Endodermal cell (in vitro differentiated cells): ENCODE data around the gene CDCA3. TPM values are rescaled to one million over a fixed set of nuclear protein-coding genes. Genes with fewer than 3 reads are reported as not detected.
"Not testable (repeated sequence)": the region's sequence is repeated elsewhere in the genome, so short reads cannot be mapped to it uniquely, and the experiment has no call there.

Experiments
- DNase-seq: peaks from one replicate; pipeline ENCODE4 v3.0.0-alpha.2; 2017
- H3K27ac ChIP-seq: 2 replicates; pipeline ENCODE4 v1.5.1; 2013; ENCODE audit warnings: mild to moderate bottlenecking, low read depth, low read length, moderate library complexity
- H3K27me3 ChIP-seq: 2 replicates; pipeline ENCODE4 v1.6.1; 2013; ENCODE audit warnings: mild to moderate bottlenecking, low read length, moderate library complexity; ENCODE audit not compliant: insufficient read depth, control insufficient read depth, poor library complexity, severe bottlenecking
- H3K36me3 ChIP-seq: 2 replicates; pipeline ENCODE4 v1.7.0; 2013; ENCODE audit warnings: mild to moderate bottlenecking, low read length, moderate library complexity; ENCODE audit not compliant: control insufficient read depth, insufficient read depth
- H3K4me1 ChIP-seq: one replicate; pipeline ENCODE4 v1.7.0; 2013; ENCODE audit warnings: low read length; ENCODE audit not compliant: control insufficient read depth, insufficient read depth
- H3K4me3 ChIP-seq: 2 replicates; pipeline ENCODE4 v1.5.1; 2013; ENCODE audit warnings: mild to moderate bottlenecking, low read length, moderate library complexity
- H3K9ac ChIP-seq: 2 replicates; pipeline ENCODE4 v1.6.1; 2013; ENCODE audit warnings: mild to moderate bottlenecking, low read length, moderate library complexity; ENCODE audit not compliant: poor library complexity, severe bottlenecking; ENCODE audit errors: extremely low read depth
- H3K9me3 ChIP-seq: 2 replicates; pipeline ENCODE4 v1.6.1; 2013; ENCODE audit warnings: mild to moderate bottlenecking, low read length, moderate library complexity; ENCODE audit not compliant: control insufficient read depth
- H3K27ac Mint-ChIP-seq: 2 replicates; pipeline ENCODE4 v1.8.0; 2020; ENCODE audit warnings: mixed read lengths
- H3K27me3 Mint-ChIP-seq: 2 replicates; pipeline ENCODE4 v1.8.0; 2021; ENCODE audit warnings: mild to moderate bottlenecking, mixed read lengths; ENCODE audit not compliant: insufficient read depth
- H3K36me3 Mint-ChIP-seq: 2 replicates; pipeline ENCODE4 v1.8.0; 2020; ENCODE audit warnings: low read depth, mixed read lengths
- H3K4me1 Mint-ChIP-seq: 2 replicates; pipeline ENCODE4 v1.8.0; 2020; ENCODE audit warnings: mixed read lengths
- H3K4me3 Mint-ChIP-seq: 2 replicates; pipeline ENCODE4 v1.8.0; 2020; ENCODE audit warnings: mild to moderate bottlenecking, moderate library complexity, mixed read lengths
- H3K9me3 Mint-ChIP-seq: 2 replicates; pipeline ENCODE4 v1.8.0; 2020; ENCODE audit warnings: mild to moderate bottlenecking, mixed read lengths
- CTCF ChIP-seq: fragments of 200-600 bp; sonication (generic); conservative IDR thresholded peaks from 2 replicates; pipeline ENCODE4 v1.5.0; 2021; ENCODE audit warnings: antibody characterized with exemption, mild to moderate bottlenecking
- WGBS, 2 experiments: methylation state at CpG; one replicate each; pipeline versions ENCODE4 v1.1.5 to v1.1.7; 2013; ENCODE audit warnings: missing lambda C conversion rate in 2 of 2, mixed read lengths in 1 of 2; ENCODE audit not compliant: insufficient coverage in 1 of 2, insufficient read length in 1 of 2; 5-methylcytosine and 5-hydroxymethylcytosine counted together
- total RNA-seq, 2 donors: library from RNA; stranded (reverse); fragmentation: NEBNext Ultra II Directional in 1 of 2; extraction: Animal tissue kit (Norgen Biotek cat#: 25700) in 1 of 2; gene quantifications; 2 replicates in 1 of 2; 3 replicates in 1 of 2; pipeline ENCODE4 v1.2.1, GENCODE V29; 2021

Gene CDCA3
- total RNA-seq, 2 donors from 2014 or later: 53.1 to 63.9 TPM

GRCh38 chr12:6896846-6897435, 45.9 kb upstream of the CDCA3 start:
- Mint-ChIP-seq H3K4me1 (no peaks in the 10 kb centered on the region), H3K4me3 (no peak overlapping the region), H3K27me3 (peaks cover 6% of the 10 kb centered on the region), H3K36me3 (no peaks in the 10 kb centered on the region), H3K27ac (no peak overlapping the region), H3K9me3 (no peaks in the 10 kb centered on the region)
- Histone ChIP-seq H3K4me3 (no peak overlapping the region), H3K9ac (no peak overlapping the region), H3K4me1 (no peaks in the 10 kb centered on the region), H3K27me3 (no peaks in the 10 kb centered on the region), H3K27ac (no peak overlapping the region), H3K36me3 (no peaks in the 10 kb centered on the region), H3K9me3 (no peaks in the 10 kb centered on the region)
- 74 to 88% methylated on average over 4 to 6 of the region's 6 CpGs for WGBS, 2 experiments
- TF ChIP-seq CTCF: no peak
- no peak for DNase-seq

GRCh38 chr12:6894321-6894720, 43.2 kb upstream of the CDCA3 start:
- H3K9me3 Mint-ChIP-seq: peaks cover 10% of the 10 kb centered on the region
- WGBS, 2 experiments: 94 to 100% methylated on average over 1 to 3 of the region's 3 CpGs
- H3K4me3 Mint-ChIP-seq: no peak overlapping the region
- no peaks in the 10 kb centered on the region for H3K9me3 ChIP-seq
- H3K27ac ChIP-seq: no peak overlapping the region
- peaks cover 6% of the 10 kb centered on the region for H3K27me3 Mint-ChIP-seq
- no peaks in the 10 kb centered on the region for H3K27me3 ChIP-seq
- peaks cover 4% of the 10 kb centered on the region for H3K4me1 ChIP-seq
- H3K36me3 Mint-ChIP-seq: peaks cover 11% of the 10 kb centered on the region
- no peaks in the 10 kb centered on the region for H3K36me3 ChIP-seq
- TF ChIP-seq CTCF: no peak
- H3K9ac ChIP-seq: no peak overlapping the region
- H3K4me1 Mint-ChIP-seq: peaks cover 13% of the 10 kb centered on the region
- H3K27ac Mint-ChIP-seq: no peak overlapping the region
- no peak for DNase-seq
- no peak overlapping the region for H3K4me3 ChIP-seq

GRCh38 chr12:6892683-6893082, 41.6 kb upstream of the CDCA3 start:
- 94 to 100% methylated on average over 3 of the region's 3 CpGs for WGBS, 2 experiments
- H3K27me3 Mint-ChIP-seq, H3K27me3 ChIP-seq, H3K4me3 Mint-ChIP-seq, H3K36me3 ChIP-seq, H3K9me3 ChIP-seq, H3K27ac ChIP-seq, H3K9ac ChIP-seq, H3K27ac Mint-ChIP-seq, H3K9me3 Mint-ChIP-seq, DNase-seq, H3K4me1 ChIP-seq, H3K4me3 ChIP-seq: not testable (repeated sequence)
- Mint-ChIP-seq H3K36me3 (peaks cover 20% of the 10 kb centered on the region), H3K4me1 (peaks cover 24% of the 10 kb centered on the region)

- peak overlapping the region; percentile 3 for H3K27ac ChIP-seq
- H3K27me3 ChIP-seq: no peaks in the 10 kb centered on the region
- Mint-ChIP-seq H3K9me3 (peaks cover 10% of the 10 kb centered on the region), H3K4me3 (peak overlapping the region; percentile 62), H3K36me3 (peaks cover 20% of the 10 kb centered on the region), H3K4me1 (peaks cover 32% of the 10 kb centered on the region), H3K27me3 (peaks cover 4% of the 10 kb centered on the region), H3K27ac (peak overlapping the region; percentile 80)
- no peak for TF ChIP-seq CTCF
- WGBS, 2 experiments: 93 to 96% methylated on average over 4 to 5 of the region's 5 CpGs
- H3K9me3 ChIP-seq: no peaks in the 10 kb centered on the region
- peaks cover 5% of the 10 kb centered on the region for H3K36me3 ChIP-seq
- H3K9ac ChIP-seq: peak overlapping the region; percentile 52
- peaks cover 4% of the 10 kb centered on the region for H3K4me1 ChIP-seq
- DNase-seq: no peak
- peak overlapping the region; percentile 77 for H3K4me3 ChIP-seq
Measured at GRCh38 chr12:6891646-6892001, 40.5 kb upstream of the CDCA3 start.
